ENCODE results near the gene BACH2. TPM values are rescaled to one million over a fixed set of nuclear protein-coding genes. Genes with fewer than 3 reads are reported as not detected.

Gene BACH2
- total RNA-seq, 1 donor: under 0.01 TPM

DNA sequence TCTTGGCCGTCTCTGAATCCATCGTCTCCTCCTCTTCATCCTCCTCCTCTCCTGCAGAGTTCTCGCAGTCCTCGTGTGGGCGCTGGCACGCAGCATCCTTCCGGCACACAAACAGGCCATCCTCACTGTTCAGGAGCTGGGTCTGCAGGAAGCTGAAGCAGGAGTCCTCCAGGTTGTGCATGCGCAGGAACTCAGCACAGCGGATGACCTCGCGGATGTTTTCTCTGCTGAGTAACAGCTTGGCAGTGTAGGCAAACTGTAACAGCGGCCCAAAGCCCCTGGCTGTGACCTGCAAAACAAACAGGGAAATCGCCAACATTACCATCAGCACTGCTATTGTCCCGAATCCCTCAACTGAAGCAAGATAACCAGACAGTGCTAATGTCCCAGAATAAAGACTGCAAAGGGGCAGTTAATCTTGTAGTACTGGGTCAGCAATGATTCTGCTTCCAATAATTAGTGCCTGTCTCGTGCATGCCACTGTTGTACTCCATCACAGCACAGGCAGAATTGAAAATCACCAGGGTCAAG is 345.0 kb downstream of the BACH2 start:
- no peak for DNase-seq (ENCODE audit: low read depth)
- TF ChIP-seq, protein P1, sequence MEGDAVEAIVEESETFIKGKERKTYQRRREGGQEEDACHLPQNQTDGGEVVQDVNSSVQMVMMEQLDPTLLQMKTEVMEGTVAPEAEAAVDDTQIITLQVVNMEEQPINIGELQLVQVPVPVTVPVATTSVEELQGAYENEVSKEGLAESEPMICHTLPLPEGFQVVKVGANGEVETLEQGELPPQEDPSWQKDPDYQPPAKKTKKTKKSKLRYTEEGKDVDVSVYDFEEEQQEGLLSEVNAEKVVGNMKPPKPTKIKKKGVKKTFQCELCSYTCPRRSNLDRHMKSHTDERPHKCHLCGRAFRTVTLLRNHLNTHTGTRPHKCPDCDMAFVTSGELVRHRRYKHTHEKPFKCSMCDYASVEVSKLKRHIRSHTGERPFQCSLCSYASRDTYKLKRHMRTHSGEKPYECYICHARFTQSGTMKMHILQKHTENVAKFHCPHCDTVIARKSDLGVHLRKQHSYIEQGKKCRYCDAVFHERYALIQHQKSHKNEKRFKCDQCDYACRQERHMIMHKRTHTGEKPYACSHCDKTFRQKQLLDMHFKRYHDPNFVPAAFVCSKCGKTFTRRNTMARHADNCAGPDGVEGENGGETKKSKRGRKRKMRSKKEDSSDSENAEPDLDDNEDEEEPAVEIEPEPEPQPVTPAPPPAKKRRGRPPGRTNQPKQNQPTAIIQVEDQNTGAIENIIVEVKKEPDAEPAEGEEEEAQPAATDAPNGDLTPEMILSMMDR (IDR thresholded peaks at IDR 0.05; ENCODE audit: insufficient read depth, low read depth, low read length): no peak
- no peak overlapping the region for H3K4me3 ChIP-seq (ENCODE audit: low read depth, low read length)

DNA sequence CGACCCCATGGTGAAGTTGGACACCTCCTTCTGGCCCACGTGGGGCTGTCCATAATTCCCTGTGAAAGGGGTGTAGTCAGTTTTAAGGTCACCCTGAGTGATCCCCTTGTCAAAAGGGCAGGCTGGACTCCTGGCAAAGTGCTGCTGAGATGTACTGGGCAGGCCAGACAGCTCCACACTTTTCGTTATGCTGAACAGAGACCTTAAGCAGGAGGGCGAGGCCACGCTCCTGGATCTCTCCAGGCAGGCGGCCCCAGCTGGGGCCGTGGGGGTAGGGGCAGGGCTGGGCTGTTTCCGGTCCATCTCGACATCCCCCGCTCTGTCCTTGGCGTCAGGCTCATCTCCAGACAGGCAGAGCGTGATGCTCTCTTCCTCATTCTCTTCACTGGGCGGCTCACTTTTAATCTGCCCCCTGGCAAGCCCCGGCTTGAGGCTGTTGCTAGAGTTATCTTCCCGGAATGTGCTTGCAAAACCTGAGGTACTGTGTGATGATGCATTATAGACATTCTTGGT is 345.7 kb downstream of the BACH2 start:
- TF ChIP-seq, protein P1 (IDR thresholded peaks at IDR 0.05; ENCODE audit: insufficient read depth, low read depth, low read length): no peak
- DNase-seq (ENCODE audit: low read depth): peak; percentile 38
- no peak overlapping the region for H3K4me3 ChIP-seq (ENCODE audit: low read depth, low read length)

DNA sequence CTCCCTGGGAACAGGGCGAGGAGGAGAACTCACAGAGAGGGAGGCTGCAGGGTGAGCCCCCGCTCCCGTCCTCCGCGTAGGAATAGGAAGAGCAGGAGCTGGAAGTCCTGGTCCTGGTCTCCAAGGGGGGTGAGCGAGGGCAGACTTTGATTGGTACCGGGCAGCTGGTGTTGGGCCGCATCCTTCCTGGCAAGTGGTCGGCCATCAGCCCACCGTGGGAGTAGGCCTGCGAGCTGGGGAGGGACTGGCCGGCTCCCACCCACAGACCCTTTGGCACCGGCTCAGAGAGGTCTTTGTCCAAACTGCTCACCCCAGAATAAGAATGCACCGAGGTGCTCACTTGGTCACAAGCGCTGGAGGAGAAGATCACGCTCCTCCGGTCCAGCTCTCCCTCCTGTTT is 346.2 kb downstream of the BACH2 start:
- H3K4me3 ChIP-seq (ENCODE audit: low read depth, low read length): no peak overlapping the region
- TF ChIP-seq, protein P1 (IDR thresholded peaks at IDR 0.05; ENCODE audit: insufficient read depth, low read depth, low read length): no peak
- no peak for DNase-seq (ENCODE audit: low read depth)

DNA sequence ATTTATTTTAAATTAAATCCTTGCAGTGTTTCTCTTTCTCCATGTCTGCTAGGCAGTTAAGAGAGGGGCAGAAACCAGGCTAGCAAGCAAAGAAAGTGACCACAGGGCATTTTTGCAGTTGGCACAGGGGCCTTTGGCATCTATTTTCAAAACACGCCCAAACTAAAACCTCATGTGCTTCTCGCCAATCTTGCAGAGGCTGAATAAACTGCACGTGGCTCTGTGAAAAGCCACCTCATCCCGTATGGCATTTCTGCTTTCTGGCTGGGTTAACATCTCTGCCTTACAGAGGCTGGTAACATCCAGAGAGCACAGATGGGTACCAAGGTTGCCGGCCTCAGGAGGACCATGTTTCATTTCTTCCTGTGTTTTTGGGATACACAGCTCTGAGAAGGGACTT is 347.8 kb downstream of the BACH2 start:
- no peak for DNase-seq (ENCODE audit: low read depth)
- TF ChIP-seq, protein P1 (IDR thresholded peaks at IDR 0.05; ENCODE audit: insufficient read depth, low read depth, low read length): no peak
- H3K4me3 ChIP-seq (ENCODE audit: low read depth, low read length): no peak overlapping the region

DNA sequence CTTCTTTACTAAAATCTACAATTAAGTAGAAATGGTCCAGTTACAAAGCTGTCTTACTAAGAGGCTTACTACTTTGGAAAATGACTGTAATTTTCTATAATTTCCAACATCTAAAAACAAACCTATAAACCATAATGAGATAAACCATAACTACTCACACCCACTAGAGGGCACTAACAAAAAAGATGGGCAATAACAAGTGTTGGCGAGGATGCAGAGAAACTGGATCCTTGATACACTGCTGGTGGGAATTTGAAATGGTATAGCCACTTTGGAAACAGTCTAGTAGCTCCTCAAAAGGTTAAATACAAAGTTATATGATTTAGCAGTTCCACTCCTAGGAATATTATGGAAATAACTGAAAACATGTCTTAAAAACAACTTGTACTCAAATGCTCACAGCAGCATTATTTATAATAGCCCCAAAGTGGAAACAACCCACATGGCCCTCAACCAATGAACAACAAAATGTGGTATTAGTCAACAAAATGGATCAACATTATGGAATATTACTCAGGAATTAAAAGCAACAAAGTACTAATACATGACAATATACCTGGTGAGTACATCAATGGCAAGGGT is 351.7 kb downstream of the BACH2 start:
- DNase-seq (ENCODE audit: low read depth): peak; percentile 12
- TF ChIP-seq, protein P1 (IDR thresholded peaks at IDR 0.05; ENCODE audit: insufficient read depth, low read depth, low read length): peak; percentile 48

DNA sequence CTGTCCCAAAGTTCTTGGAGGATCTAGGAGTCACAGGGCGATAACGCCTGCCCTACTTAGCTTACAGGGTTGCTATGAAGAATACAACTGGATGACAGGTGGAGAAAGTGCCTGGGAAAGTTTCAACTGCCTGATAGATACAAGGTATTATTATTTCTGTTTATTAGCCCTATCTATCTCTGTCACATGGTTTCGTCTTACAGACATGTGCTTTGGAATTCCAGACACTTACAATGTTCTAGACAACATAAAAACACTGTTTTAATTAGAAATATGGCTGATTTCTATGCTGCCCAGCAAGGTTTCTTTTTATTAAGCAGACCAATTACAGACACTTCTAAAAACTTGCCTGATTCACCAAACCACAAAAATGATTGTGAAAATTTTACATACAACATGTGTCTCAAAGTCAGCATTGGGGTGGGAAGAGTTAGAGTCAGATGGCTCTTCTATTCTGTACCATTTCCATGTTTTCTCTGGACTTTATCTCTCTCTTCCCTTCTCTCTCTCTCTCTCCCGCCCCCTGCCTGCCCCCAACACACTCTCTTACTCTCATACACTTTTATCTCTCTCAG is 352.4 kb downstream of the BACH2 start:
- TF ChIP-seq, protein P1 (IDR thresholded peaks at IDR 0.05; ENCODE audit: insufficient read depth, low read depth, low read length): no peak
- DNase-seq (ENCODE audit: low read depth): no peak
- no peak overlapping the region for H3K4me3 ChIP-seq (ENCODE audit: low read depth, low read length)

More for the DNA sequence above, 351.7 kb downstream of the BACH2 start:
- H3K4me3 ChIP-seq (ENCODE audit: low read depth, low read length): no peak overlapping the region

Measured in fibroblast of villous mesenchyme (primary cell).